ENCODE results near the gene CKAP4.
"Not testable (repeated sequence)": the region's sequence is repeated elsewhere in the genome, so short reads cannot be mapped to it uniquely, and the experiment has no call there.

Gene CKAP4

DNA sequence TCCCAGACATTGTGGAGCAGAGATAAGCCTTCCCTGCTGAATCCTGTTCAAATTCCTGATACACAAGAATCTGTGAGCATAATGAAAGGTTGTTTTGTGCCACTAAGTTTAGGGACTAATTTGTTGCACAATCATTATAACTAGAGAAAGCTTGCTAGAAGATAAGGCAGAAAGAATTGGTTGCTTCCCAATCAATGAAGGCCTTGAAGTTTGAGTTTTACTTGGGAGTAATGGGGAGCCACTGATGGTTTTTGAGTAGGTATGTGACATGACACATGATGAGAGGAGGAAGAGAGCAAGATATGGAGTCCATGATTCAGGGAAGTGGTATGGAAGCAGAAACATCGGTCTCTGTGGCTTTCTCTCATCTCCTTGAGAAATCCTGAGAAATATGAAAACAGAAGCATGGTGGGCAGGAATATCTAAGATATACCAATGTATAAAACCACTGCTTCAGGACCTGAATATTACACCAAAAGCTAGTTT lies 41.4 kb upstream of the CKAP4 start:
- no peak for DNase-seq (ENCODE audit: low read depth)
- no peak overlapping the region for H3K4me3 ChIP-seq (replicated peaks; ENCODE audit: low read depth, low read length)
- TF ChIP-seq, protein P1, sequence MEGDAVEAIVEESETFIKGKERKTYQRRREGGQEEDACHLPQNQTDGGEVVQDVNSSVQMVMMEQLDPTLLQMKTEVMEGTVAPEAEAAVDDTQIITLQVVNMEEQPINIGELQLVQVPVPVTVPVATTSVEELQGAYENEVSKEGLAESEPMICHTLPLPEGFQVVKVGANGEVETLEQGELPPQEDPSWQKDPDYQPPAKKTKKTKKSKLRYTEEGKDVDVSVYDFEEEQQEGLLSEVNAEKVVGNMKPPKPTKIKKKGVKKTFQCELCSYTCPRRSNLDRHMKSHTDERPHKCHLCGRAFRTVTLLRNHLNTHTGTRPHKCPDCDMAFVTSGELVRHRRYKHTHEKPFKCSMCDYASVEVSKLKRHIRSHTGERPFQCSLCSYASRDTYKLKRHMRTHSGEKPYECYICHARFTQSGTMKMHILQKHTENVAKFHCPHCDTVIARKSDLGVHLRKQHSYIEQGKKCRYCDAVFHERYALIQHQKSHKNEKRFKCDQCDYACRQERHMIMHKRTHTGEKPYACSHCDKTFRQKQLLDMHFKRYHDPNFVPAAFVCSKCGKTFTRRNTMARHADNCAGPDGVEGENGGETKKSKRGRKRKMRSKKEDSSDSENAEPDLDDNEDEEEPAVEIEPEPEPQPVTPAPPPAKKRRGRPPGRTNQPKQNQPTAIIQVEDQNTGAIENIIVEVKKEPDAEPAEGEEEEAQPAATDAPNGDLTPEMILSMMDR (IDR thresholded peaks at IDR 0.05; ENCODE audit: low read length, missing control alignments), result no peak

DNA sequence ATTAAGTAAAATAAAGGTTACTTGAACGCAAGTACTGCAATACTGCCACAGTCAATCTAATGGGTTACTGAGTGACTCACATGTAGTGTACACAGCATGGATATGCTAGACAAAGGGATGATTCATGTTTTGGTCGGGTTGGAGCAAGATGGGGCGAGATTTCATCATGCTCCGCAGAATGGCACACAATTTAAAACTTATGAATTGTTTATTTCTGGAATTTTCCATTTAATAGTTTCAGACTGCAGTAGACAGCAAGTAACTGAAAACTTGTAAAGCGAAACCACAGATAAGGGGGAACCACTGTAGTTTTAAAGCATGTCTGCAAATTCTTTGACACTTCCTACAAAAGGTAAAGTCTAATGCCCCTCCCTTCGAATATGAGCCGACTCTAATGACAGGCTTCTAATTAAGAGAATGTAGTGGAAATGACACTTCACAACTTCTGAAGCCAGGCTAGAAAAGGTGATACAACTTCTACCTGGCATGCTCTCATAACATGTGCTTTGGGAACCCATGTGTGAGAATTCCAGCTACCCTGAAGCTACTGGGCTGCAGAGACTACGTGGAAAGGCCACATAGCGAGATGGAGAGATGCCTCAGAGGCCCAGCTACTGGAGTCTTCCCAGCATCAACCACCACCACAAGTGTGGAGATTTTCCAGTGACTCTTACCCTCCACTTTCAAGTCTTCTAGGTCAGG lies 40.8 kb upstream of the CKAP4 start:
- DNase-seq (ENCODE audit: low read depth), result peak; percentile 95
- TF ChIP-seq, protein P1 (IDR thresholded peaks at IDR 0.05; ENCODE audit: low read length, missing control alignments), result no peak
- no peak overlapping the region for H3K4me3 ChIP-seq (replicated peaks; ENCODE audit: low read depth, low read length)

DNA sequence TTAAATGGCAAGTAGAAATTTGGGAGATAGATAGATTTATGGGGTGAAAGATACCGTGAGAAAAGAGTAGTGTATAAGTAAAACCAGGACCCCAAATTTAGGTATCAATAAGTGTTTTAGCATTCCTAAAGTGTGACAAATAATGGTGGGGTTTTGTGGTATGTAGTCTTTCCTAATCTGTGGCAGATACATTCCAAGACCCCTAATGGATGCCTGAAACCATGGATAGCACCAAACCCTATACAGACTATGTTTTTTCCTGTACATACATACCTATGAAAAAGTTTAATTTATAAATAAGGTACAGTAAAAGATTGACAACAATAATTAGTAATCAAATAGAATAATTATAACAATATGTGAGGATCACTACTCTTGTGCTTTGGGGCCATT lies 40.3 kb upstream of the CKAP4 start:
- no peak overlapping the region for H3K4me3 ChIP-seq (replicated peaks; ENCODE audit: low read depth, low read length)
- DNase-seq (ENCODE audit: low read depth), result no peak
- TF ChIP-seq, protein P1 (IDR thresholded peaks at IDR 0.05; ENCODE audit: low read length, missing control alignments), result no peak

DNA sequence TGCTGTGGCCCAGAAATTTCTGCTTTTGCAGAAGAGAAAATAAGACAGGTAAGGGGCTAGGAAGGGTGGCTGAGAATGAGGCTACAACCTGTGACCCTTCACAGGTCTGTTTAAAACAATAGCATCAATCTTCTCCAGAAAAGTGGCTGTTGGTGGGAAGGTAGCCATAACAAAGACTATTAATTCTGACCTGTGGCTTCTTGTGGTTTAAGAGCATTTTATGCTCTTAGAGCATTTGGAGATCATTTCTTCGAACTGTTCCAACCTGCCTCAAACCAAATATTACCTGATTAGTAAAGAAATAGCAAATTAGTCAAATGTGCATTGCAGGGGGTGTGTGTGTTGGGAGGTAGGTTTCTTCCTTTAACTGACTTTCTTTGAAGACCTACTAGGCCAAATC lies 39.5 kb upstream of the CKAP4 start:
- no peak overlapping the region for H3K4me3 ChIP-seq (replicated peaks; ENCODE audit: low read depth, low read length)
- DNase-seq (ENCODE audit: low read depth), result no peak
- TF ChIP-seq, protein P1 (IDR thresholded peaks at IDR 0.05; ENCODE audit: low read length, missing control alignments), result no peak

DNA sequence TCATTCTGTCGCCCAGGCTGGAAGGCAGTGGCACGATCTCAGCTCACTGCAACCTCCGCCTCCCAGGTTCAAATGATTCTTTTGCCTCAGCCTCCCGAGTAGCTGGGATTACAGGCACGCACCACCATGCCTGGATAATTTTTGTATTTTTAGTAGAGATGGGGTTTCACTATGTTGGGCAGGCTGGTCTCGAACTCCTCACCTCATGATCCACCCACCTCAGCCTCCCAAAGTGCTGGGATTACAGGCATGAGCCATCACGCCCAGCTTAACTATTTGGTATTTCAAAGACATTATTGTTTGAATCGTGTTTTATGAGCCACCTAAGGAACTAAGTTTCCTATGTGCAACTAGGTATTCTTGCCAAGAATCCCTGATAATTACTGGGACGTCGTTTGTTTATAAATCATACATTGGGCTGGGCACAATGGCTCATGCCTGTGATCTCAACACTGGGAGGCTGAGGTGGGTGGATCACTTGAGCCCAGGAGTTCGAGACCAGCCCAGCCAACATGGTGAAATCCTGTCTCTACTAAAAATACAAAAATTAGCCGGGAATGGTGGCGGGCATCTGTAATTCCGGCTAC lies 38.8 kb upstream of the CKAP4 start:
- DNase-seq (ENCODE audit: low read depth); H3K4me3 ChIP-seq (replicated peaks; ENCODE audit: low read depth, low read length): not testable (repeated sequence)

DNA sequence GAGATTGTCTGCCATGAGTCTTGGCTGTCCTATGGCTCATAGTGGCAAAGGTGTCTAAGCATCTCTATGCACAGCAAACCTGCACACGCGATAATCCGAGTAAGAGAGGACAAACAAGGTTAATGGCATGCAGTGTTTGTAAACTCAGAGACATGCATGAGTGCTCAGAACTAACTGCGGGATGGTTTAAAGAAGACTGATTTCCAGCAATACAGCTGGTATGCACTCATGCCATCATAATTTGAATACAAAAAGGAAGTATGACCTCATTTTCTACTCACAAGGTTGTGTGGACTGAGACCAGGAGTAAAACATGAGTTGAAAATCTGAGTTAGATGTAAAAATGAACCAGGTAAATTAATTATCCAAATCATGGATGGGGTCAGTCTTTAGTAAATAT lies 38.2 kb upstream of the CKAP4 start:
- DNase-seq (ENCODE audit: low read depth), result no peak
- no peak overlapping the region for H3K4me3 ChIP-seq (replicated peaks; ENCODE audit: low read depth, low read length)
- TF ChIP-seq, protein P1 (IDR thresholded peaks at IDR 0.05; ENCODE audit: low read length, missing control alignments), result no peak

DNA sequence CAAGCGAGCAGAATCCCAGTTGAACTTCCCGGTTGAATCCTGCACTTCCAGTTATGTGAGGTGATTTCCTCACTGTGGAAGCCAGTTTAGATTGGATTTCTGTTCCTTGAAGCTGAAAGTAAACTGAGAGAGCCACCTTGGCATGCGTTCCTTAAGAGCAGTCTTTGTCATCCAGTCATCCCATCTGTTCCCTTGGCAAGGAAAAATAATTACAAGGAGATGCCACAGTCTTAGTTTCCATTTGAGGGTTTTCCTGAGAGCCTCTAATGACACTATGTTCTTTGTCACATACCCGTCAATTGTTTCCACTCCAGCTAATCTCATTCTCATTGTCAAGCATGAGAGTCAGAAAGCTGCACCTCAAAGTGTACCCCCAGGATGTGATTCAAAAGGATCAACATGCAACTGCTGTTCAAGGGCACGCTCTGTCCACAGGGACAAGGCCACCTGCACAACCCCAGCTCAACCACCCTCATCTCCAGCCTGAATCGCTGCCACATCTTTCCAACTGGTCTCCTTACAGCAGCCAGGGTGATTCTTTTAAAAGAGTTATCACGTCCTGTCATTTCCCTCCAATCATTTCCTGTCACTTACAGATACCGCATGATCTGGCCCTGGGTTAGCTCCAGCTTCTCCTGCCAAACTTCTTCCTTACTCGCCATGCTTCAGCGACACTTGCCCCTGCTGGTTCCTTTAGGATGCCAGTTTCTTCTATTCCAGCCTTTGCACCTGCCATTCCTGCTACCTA lies 36.7 kb upstream of the CKAP4 start:
- TF ChIP-seq, protein P1 (IDR thresholded peaks at IDR 0.05; ENCODE audit: low read length, missing control alignments), result no peak
- no peak for DNase-seq (ENCODE audit: low read depth)
- H3K4me3 ChIP-seq (replicated peaks; ENCODE audit: low read depth, low read length), result no peak overlapping the region

Measured in fibroblast of pulmonary artery (primary cell).